PFSK-1 (cell line): Measurements from ENCODE around the gene TNFSF13B.

Experiments used
- POLR2AphosphoS5 ChIP-seq: IDR thresholded peaks from 2 replicates; pipeline ENCODE4 v1.6.1; 2012; ENCODE audit warnings: low read depth, mild to moderate bottlenecking, control low read depth, low read length, moderate library complexity
- REST ChIP-seq, 2 experiments: IDR thresholded peaks; 2 replicates each; pipeline versions ENCODE4 v1.6.1 to v1.8.0; 2011 to 2012; ENCODE audit warnings: low read depth in 2 of 2, low read length in 2 of 2, control low read depth in 1 of 2, inconsistent platforms in 1 of 2, mild to moderate bottlenecking in 1 of 2, moderate library complexity in 1 of 2; ENCODE audit not compliant: insufficient read depth in 1 of 2
- TAF1 ChIP-seq: IDR thresholded peaks from 2 replicates; pipeline ENCODE4 v1.6.1; 2012; ENCODE audit warnings: low read length, control low read depth, borderline replicate concordance; ENCODE audit not compliant: insufficient read depth

DNA sequence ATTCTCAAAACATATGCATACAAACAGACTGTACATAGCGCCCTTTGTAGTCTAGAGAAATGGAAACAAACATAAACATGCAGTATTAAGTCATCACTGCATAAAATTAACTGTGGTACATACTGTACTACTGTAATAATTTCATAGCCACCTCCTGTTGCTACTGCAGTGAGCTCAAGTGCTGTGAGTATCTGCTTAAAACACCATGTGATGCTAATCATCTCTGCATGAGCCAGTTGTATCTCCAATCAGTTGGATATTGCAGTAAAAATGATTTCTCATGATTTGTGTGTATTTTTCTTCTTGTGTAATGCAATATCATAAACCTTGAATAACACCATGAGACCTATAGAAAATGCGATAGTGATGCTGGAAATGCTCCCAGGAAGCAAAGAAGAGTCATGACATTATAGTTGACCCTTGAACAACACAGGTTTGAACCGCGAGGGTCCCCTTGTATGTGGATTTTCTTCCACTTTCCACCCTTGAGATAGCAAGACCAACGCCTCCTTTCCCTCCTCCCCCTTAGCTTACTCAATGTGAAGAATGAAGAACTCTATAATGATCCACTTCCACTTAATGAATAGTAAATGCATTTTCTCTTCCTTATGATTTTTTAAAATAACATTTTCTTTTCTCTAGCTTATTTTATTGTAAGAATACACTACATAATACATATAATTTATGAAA, 4.1 kb downstream of the TNFSF13B start:
- no peak for TF ChIP-seq POLR2AphosphoS5
- TF ChIP-seq REST (IDR thresholded peaks at IDR 0.05; ENCODE audit: insufficient read depth in 1 of 2, low read depth in 2 of 2, low read length in 2 of 2), result no peak
- no peak for TF ChIP-seq TAF1
